ENCODE results near the gene TCP11L2. TPM values are rescaled to one million over a fixed set of nuclear protein-coding genes. Genes with fewer than 3 reads are reported as not detected.

TCP11L2 gene
- total and polyA plus RNA-seq, 9 of the 15 experiments (the other 6 are each of a cell fraction or from before 2014, with no cell fraction given): 0.39 to 4.5 (median 1.3) TPM

DNA sequence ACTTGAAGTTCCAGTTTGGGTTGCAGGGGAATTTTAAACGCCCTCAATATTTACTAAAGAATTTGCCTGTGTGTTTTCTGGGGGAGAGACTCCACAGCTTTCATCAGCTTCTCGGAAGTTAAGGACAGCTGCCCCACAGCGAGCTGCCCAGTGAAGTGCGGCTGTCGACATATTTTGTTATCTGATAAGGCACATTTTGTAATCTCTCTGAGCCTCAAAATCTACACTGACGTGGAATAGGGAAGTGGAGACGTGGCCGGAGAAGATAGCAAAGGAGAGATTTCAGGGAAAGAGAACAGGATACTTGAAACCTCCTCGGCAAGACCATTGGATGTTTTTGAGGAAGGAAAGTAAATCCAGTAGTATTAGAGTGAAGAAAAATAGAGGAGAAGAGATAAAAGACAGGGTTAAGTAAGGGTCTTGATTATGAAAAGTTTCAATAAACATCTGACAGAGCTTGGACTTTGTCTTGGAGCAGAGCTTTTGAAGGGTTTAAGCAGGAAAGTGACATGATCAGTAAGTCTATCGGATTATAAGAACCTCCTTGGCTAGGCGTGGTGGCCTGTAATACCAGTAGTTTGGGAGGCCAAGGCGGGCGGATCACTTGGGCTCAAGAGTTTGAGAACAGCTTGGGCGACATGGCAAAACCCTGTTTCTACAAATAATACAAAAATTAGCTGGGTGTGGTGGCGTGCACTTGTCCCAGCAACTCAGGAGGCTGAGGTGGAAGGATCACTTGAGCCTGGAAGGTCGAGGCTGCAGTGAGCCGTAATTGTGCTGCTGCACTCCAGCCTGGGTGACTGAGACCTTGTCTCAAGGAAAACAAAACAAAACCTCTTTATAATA lies 56.1 kb downstream of the TCP11L2 start (continued):
- TF ChIP-seq, protein P1, sequence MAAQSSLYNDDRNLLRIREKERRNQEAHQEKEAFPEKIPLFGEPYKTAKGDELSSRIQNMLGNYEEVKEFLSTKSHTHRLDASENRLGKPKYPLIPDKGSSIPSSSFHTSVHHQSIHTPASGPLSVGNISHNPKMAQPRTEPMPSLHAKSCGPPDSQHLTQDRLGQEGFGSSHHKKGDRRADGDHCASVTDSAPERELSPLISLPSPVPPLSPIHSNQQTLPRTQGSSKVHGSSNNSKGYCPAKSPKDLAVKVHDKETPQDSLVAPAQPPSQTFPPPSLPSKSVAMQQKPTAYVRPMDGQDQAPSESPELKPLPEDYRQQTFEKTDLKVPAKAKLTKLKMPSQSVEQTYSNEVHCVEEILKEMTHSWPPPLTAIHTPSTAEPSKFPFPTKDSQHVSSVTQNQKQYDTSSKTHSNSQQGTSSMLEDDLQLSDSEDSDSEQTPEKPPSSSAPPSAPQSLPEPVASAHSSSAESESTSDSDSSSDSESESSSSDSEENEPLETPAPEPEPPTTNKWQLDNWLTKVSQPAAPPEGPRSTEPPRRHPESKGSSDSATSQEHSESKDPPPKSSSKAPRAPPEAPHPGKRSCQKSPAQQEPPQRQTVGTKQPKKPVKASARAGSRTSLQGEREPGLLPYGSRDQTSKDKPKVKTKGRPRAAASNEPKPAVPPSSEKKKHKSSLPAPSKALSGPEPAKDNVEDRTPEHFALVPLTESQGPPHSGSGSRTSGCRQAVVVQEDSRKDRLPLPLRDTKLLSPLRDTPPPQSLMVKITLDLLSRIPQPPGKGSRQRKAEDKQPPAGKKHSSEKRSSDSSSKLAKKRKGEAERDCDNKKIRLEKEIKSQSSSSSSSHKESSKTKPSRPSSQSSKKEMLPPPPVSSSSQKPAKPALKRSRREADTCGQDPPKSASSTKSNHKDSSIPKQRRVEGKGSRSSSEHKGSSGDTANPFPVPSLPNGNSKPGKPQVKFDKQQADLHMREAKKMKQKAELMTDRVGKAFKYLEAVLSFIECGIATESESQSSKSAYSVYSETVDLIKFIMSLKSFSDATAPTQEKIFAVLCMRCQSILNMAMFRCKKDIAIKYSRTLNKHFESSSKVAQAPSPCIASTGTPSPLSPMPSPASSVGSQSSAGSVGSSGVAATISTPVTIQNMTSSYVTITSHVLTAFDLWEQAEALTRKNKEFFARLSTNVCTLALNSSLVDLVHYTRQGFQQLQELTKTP (IDR thresholded peaks at IDR 0.05; ENCODE audit: low read depth in 1 of 2, partially characterized antibody in 2 of 2): peak in 1 of 2 experiments; percentile 72
- TF ChIP-seq BRD9 (IDR thresholded peaks at IDR 0.05; ENCODE audit: low read depth, partially characterized antibody) (no peak), CHD1 (IDR thresholded peaks at IDR 0.05; ENCODE audit: low read length) (no peak), HDGF (IDR thresholded peaks at IDR 0.05) (no peak), ETV5 (CRISPR knock-in tag; IDR thresholded peaks at IDR 0.05; ENCODE audit: low read depth) (no peak), ZFPM2 (CRISPR knock-in tag; IDR thresholded peaks at IDR 0.05) (no peak), CEBPB (tag; IDR thresholded peaks at IDR 0.05) (peak; percentile 92), GATAD2B (IDR thresholded peaks at IDR 0.05; ENCODE audit: borderline replicate concordance) (peak; percentile 74; the same call in 1 of the 2 replicates), PCBP1 (IDR thresholded peaks at IDR 0.05; ENCODE audit: low read depth, low read length, poor library complexity, severe bottlenecking) (no peak), EGR1 (conservative IDR thresholded peaks at IDR 0.05) (no peak), HNRNPH1 (optimal IDR thresholded peaks at IDR 0.05; ENCODE audit: low read depth, low read length) (no peak), GTF2F1 (IDR thresholded peaks at IDR 0.05; ENCODE audit: low read depth, low read length) (no peak), BRD4 (IDR thresholded peaks at IDR 0.05) (peak; percentile 15; the same call in 1 of the 2 replicates), BACH1 (tag; IDR thresholded peaks at IDR 0.05) (0 out of 2 replicates have a peak, but pooled peaks have one; percentile 59)
- TF ChIP-seq, protein P2, sequence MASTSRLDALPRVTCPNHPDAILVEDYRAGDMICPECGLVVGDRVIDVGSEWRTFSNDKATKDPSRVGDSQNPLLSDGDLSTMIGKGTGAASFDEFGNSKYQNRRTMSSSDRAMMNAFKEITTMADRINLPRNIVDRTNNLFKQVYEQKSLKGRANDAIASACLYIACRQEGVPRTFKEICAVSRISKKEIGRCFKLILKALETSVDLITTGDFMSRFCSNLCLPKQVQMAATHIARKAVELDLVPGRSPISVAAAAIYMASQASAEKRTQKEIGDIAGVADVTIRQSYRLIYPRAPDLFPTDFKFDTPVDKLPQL (IDR thresholded peaks at IDR 0.05; ENCODE audit: extremely low read depth, insufficient read length): no peak
- TF ChIP-seq, protein P3, sequence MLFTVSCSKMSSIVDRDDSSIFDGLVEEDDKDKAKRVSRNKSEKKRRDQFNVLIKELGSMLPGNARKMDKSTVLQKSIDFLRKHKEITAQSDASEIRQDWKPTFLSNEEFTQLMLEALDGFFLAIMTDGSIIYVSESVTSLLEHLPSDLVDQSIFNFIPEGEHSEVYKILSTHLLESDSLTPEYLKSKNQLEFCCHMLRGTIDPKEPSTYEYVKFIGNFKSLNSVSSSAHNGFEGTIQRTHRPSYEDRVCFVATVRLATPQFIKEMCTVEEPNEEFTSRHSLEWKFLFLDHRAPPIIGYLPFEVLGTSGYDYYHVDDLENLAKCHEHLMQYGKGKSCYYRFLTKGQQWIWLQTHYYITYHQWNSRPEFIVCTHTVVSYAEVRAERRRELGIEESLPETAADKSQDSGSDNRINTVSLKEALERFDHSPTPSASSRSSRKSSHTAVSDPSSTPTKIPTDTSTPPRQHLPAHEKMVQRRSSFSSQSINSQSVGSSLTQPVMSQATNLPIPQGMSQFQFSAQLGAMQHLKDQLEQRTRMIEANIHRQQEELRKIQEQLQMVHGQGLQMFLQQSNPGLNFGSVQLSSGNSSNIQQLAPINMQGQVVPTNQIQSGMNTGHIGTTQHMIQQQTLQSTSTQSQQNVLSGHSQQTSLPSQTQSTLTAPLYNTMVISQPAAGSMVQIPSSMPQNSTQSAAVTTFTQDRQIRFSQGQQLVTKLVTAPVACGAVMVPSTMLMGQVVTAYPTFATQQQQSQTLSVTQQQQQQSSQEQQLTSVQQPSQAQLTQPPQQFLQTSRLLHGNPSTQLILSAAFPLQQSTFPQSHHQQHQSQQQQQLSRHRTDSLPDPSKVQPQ (CRISPR knock-in tag; IDR thresholded peaks at IDR 0.05; ENCODE audit: borderline replicate concordance): no peak
- TF ChIP-seq, protein P4, sequence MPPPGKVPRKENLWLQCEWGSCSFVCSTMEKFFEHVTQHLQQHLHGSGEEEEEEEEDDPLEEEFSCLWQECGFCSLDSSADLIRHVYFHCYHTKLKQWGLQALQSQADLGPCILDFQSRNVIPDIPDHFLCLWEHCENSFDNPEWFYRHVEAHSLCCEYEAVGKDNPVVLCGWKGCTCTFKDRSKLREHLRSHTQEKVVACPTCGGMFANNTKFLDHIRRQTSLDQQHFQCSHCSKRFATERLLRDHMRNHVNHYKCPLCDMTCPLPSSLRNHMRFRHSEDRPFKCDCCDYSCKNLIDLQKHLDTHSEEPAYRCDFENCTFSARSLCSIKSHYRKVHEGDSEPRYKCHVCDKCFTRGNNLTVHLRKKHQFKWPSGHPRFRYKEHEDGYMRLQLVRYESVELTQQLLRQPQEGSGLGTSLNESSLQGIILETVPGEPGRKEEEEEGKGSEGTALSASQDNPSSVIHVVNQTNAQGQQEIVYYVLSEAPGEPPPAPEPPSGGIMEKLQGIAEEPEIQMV (tag; conservative IDR thresholded peaks at IDR 0.05; ENCODE audit: low read depth): no peak
